NK-92 treated with Interleukin-12 subunit alpha and Interleukin-12 subunit beta, amount 100 ng/mL, for 24 hours (cell line): ENCODE results near the gene MDFIC.

Source experiments
- DNase-seq: peaks from one replicate; lab custom pipeline; 2025; lab: John Stamatoyannopoulos, UW

MDFIC gene

DNA sequence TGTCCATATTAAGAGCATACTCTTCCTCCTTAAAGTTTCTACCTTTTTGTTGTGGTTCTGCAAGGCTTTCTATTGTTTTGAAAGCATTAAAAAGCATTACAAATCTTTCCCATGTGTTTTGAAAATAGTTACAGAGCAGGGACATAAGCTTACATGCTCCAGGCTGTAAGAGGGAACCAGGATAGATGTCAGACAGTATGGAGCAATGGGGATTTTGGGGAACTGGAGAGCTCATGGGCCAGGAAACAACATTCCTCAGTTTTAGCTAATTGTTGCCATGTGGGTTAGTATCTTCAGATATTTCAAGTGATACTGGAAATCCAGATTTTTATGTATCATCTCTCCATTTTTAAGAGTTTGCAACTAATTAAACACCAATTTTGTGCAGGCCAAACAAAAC, 3.5 kb downstream of the MDFIC start:
- DNase-seq = no peak

DNA sequence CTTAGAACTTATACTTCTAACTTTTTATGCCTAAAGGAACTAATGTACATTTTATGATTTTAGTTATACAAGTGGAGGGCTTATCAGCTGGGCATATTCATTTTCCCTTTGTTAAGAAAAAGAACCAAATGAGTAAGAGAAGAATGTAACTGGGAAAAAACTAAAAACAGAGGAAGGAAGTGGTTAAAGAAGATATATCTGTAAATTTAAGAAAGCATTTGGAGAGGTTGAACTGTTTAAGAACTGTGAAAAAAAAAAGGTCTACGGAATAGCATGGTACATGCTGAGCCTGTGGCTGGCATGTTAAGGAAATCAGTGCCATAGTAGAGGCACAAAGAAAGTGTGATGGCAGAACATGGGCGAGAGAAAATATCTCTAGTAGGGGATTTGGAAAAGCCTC, 6.2 kb downstream of the MDFIC start:
- DNase-seq = no peak

DNA sequence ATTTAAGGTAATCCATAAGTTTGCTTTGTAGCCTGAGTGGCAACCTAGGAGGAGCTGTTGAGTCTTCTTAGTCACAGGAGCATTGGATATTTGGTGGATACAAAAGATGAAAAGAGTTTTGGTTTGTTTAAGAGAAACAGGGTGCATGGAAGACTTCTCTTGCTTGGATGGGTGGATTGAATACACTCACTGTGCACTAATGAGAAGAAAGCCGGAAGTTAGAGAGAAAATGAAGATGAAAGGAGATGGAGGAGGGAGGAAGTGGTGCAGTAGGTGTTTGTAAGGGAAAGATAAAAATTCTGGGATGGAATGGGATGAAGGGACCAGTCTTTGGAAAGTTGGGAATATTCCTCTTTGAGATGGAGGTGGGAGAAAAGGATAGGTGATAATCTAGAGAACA, 7.7 kb downstream of the MDFIC start:
- no peak for DNase-seq

DNA sequence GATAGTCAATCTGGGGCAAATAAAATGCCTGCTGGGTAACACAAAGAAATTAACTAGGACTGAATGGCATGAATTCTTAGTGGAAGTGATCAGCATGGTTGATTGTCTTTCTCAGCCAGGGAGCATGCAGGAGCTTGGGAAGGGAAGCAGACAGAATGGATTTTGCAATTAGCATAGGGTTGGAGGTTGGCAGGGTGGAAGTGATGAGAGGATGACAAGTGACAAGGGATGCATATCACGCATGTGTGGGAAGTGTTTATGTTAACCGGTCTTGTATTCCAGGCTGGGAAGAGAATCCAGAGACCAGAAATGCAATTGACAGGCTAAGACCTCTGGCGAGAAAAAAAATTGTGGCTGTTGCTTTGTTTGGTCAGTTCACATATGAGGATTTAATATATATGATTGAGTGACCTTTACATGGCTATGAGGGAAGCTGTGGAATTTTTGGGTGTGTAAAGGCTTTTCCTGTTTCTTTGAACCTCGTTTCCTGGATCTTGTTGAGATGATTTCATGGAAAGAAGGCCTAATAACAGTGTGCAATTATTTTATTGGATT, 8.3 kb downstream of the MDFIC start:
- no peak for DNase-seq

DNA sequence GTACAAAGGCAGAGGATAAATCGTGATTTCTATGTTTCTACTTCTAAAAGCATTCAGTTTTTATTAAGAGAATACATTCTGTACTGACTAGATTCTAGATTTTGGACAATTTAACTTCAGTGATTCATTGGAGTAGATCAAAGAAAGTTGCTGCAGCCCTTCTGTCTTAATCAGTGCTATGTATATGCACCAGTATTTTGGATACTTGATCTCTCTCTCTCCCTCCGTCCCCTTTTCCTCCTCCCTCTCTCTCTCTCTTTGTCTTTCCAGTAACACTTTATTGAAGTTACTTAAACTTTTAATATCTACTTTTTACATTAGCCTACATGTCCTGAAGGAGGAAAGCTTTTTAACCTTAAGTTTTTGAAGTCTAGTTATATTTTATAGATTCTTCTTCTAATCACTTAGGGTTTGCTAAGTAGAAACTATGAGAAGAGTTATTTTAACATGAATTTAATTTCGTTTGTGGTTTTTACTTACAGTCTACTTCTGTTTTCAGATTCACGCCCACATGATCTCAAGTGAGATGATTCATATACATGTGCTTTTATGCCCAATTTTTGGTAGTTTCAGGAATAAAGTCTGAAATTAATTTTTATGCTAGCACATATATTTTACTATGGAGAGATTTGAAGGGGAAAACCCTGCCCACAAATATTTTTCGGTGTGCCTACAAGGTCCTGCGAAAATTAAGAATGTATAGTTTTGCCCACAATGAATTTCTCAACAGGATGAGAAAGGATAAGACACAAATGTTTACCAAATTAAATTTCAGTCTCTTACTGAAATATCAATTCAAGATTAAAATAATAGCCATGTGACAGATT, 9.1 kb downstream of the MDFIC start:
- no peak for DNase-seq

DNA sequence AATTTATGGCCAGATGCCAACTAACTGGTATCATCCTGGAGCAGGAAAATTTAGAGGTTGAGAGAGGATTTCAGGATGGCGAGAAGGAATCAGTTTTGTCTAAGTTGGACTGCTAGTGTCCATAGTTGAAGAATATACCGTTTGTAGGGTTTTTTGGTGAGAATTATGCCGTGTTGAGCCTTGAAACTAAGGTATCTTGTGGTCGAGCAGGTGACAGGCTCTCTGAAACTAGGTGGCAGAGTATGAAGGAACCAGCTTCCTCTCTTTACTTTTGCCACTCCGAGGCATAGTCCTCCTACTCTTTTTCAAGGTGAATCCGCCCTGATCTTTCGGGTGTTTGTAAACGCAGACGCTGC, 9.7 kb downstream of the MDFIC start:
- no peak for DNase-seq

DNA sequence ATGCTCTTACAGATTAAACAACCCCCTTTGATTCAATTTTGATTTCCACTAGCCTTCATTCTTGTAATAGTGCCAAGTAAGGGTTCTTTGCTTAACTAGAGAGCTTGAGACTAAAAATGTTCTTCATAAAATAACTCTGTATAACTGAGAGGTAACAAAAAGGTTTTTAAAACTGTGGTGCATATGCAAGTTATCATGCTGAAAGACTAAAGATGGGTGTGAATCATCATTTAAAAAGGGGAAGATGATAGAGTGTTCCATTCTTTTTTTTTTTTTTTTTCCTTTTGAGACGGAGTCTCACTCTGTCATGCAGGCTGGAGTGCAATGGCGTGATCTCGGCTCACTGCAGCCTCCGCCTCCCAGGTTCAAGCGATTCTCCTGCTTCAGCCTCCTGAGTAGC, 11.1 kb downstream of the MDFIC start:
- DNase-seq = no peak

DNA sequence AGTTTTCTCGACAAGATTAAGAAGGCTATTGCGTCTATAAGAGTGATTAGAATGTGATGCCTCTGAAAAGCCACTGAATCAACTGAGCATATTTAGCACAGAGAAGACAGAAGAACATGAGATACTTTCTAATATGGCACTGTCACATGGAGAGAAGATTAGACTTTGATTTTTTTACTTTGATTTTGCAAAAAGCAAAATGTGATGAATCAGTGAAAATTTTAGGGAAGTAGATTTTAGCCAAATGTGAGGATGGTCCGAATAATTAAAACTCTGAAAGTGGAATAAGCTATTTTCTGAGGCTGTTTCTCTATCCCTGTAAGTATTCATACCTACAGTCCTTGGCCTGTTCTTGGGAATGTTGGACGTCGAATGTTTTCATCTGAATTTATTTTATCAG, 11.8 kb downstream of the MDFIC start:
- DNase-seq = no peak

DNA sequence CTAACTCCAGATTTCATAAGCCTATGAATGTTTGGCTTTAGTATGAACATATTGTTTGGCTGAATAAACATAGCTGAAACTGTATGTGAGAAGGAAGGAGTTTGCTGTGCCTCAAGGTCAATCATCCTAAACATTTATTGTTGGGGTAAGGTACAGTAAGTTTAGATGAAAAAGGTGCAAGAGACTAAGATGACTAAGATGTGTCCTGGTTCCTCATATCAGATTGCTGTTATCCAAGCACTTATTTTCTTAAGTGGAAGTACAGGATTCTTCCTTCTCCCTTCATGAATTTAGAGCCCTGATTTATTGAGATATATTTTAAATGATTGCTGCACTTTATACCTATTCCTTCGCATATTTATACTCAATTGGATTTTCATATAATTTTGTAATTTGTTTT, 12.2 kb downstream of the MDFIC start:
- DNase-seq = no peak

DNA sequence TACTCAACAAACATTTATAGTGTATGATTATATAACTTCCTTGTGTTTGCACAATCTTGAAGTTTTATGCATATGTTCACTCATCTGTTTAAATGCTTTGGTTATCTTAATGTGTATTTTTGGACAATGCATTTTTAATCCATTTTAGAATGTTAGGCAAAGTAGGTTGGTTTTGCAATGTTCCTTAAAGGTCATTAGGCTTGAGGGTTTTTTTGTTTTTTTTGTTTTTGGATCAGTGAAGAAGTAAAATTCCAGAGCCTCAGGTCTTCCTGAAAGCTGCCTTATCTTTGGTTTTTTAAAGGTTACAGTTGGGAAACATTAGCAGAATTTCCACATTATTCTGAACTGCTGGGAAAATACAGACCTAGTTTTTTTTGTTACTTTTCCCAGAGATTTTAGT, 12.8 kb downstream of the MDFIC start:
- no peak for DNase-seq

DNA sequence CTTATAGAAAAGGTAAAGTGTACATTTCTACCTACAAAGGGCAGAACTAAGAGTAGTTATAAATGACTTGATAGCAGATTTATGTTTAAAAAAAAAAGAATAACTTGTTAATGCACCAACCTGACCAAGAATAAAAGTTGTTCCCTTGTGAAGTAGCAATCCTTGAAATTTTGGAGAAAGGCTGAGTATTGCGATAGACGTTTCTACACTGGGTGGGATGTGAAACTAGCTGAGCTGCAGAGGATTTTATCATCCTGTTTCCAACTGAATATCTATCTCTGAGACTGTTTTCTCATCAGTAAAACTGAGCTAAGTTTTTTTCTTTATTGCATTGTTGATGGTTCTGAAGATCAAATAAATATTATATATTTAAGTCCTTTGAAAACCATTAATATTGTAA, 14.6 kb downstream of the MDFIC start:
- no peak for DNase-seq

DNA sequence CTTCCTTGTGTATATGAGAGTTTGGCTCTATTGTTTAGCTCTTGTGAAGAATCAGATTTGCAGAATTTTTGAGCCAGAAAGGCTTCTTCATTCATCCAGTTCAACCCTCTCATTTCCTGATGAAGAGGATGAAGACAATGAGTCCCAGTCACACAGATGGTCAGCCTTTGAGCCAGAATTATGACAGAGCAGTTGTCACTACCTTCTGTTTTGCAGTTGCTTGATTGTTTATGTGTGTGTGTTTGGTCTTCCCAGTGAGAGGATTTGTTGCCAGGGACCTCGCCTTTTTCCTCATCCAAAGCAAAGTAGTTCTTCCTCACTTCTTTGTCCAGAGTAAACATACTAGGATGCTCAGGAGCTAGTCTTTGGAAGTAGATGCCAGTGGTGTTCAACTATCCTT, 15.6 kb downstream of the MDFIC start:
- no peak for DNase-seq

DNA sequence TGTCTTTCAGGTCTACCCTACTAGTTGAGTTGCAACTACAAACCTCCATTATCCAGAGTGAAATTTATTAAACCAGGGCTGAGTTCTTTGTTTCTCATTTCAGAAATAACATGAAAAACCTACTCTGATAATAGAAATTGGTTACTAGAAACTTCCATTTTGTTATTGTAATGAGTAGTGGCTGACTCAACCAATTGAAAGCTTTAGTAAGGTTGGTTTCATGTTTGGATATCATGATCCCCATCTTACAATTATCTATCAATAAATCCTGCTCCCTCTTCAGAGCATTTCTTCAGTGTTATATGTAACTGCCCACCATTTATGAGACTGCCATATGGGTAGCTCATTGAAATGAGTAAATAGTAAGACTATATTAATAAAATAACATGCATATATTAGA, 16.9 kb downstream of the MDFIC start:
- DNase-seq = no peak

DNA sequence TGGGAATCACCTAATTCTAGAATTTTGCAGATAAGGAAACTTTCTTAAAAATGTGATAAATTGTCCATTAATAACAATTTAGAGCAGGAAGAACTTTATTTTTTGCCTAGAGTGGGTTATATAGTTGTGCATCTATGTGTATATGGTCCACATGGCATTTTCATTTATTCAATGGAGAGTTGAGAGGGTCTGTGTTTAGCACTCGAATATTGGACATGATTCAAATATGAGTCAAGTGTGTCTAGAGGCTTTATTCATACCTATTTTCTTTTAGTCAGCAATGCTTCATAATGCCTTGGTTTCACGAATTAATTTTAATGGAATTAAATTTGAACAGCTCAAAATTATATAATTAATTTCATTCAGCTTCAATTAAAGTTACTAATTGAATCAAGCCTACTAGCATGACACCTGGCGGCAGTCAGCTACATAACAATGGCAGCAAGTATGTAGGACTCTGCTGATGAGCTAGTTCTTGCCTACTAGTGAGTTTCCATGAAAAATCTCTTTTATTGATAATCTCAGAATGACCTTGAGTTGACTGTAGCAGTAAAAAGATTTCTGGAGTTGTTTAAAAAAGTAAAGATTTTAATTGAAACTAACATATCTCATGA, 17.7 kb downstream of the MDFIC start:
- no peak for DNase-seq

DNA sequence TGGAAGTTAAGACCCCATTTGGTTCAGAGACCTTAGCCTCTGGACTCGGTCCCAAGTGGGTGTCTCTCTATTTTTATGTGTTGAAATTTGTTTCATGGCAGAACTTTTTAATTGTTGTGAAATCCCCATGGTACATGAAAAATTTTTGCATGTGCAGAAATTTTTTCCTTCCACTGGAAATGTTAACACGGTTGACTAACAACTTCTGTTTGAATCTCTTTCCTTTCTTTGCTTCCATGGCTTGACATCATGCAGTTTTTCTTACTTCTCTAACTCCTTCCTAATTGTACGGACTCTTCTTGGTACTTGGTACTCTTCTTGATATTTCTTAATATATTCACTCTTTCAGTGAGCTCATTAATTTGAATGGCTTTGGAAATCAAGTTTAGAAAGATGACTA, 18.3 kb downstream of the MDFIC start:
- DNase-seq = no peak

DNA sequence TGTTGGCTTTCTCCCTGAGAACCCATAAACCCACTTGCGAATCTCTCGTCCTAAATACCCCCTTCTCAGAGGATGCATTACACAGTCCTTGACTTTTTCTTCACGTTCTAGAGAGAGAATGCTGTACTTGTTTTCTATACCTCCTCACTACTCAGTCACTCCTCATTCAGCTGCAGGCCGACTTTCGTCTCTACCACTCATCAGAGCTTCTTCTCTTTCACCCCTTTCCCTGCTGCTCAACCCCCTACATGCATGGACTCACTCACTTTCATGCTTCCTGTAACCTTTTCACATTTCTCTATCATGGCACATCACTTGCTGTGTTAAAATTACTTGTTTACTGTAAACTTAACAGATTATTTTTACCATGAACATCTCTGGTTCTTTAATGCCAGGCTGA, 19.8 kb downstream of the MDFIC start:
- DNase-seq = no peak

DNA sequence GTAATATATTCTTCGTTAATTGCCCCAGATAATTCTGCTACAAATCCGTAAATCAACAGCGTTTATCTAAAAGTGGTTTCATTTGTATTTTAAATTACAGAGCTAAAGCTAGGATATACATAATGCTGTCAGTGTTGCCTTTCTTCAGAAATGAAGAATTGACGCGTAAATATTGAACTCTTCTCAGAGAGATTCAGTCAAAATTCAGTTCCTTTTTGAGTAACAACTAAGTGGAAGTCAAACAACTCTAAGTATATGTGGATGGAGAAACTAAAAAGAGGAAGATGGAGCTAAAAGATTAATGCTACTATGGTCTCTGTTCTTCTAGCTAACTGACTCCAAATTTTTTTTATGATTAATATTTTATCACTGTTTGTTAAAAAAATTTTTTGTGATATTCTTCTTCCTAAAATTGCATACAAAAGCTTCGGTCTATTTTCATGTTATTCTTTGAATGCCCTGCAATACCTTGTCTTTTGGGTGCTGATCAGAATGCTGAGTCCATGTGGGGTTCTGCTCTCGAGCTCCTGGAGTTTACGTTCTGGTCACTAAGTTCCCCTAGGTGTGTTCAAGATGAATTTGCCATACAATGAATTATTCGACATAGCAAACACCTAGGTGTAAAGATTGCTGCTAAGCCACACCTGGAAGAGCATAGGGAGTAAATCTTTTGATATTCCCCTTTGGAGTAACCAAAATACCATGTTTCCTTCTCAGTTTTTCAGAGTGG, 20.7 kb downstream of the MDFIC start:
- no peak for DNase-seq

DNA sequence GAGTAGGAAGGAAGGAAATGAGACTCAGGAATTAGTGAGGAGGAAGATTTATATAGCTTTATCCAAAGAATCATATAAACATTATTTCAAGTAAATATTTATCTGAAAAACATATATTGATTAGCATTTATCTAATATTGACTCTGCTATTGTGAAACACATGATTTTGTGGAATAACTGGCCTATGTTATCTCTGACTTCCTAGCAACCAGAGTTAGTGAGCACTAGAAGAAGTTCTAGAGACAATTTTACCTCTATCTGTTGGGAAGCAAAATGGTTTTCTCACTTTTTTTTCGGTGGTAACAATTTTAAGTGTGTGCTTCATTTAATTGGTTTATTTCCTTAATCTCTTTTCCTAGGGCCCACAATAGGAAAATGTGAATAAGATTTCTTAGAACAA, 21.6 kb downstream of the MDFIC start:
- DNase-seq = no peak

DNA sequence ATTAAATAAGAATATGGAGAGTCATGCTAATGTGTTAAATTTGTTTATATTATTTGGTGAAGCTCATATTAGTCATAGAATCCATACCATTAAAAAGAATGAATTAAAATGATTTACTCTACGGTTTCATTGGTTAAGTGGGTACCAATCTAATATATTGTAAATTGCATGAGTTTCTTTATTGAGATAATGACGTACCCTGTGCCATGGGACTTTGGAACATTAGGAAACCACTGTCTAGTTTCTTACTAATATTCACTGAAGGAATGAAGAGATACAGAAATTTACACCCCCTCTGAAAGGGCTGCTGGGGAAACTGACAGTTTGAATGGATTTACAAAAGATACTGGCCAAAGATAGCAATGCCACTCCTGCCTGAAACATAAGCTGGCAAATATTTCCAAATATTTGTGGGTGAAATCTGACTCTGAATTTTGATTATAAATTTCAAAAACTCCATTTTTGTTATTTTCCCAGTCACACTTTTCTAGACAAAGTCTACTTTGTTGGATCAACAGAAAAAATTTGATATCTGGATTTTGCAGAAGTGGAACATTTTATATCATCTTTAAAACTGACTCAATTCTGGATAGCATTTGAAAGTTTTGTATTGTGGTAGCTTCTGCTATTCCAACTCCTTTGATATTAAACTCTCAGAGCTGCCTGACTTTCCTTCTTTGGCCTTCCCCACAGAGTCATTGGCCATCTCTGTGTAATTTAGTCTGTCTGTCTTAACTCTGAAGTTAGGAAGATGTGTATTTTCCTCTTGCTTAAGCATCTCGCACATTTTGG, 22.3 kb downstream of the MDFIC start:
- DNase-seq = no peak

DNA sequence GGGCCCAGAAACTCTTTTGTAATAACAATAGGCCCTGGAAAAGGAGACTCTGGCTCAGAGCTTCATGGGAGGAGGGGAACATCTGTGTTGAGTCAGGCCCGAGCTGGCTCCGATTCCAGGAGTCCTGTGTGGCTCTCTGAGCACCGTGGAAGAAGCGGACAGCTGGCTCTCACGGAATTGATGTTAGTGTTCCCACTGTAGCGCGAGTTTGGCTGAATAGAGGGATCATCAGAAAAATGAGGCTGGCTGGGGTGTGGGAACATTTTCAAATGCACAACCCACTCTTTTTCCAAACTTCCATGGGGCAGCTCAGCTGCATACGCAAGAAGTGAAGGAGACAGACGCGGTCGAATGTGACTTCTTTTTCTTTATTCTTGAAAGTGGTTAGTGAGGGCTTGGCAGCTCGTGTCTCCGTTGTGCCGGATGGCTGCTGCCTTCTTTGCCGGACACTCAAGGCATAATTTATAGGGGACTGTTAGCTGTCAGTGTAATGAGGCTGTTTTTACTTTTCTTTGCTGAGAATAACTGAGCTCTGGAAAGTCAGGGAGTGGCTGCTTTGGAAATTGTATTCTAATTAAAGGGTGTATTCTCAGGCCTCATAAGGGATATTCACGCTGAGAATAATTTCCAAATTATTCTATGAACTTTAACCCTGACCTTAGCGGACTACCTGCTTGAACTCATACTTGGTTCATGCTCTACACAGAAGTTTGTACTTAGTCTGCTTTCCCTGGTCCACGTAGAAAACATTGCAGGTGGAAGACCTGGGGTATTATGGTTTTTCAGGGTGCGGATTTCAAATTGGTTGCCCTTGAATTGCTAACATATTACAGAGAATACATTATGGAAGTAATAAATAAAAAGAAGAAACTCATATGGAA, 23.1 kb downstream of the MDFIC start:
- no peak for DNase-seq

DNA sequence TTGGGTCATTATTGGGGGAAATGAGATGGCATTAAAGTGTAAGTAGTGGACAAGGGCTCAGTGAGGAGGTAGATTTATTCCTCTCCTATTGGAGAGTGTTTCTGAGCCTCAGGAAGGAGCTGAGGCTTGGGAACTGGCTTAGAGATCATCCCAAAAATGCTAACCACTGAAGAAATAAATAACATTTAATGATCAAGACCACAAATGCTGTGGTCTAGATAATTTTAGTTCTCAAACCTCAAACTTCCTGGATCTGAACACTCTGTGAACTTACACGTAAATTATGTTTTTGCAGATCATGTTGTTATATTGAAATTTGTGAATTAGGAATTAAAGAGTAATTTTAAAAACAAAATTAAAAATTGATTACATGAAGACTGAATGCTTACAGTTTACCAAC, 27.3 kb downstream of the MDFIC start:
- DNase-seq = no peak
